HG03571 (cell line): ENCODE results near the gene TNFAIP8.

ENCODE experiments used
- ATAC-seq: cut with Tn5 transposase; IDR thresholded peaks from one replicate; pipeline ENCODE4 v1.9.1; 2021; ENCODE audit not compliant: unreplicated experiment

Gene TNFAIP8

GRCh38 chr5:119355685-119356611, at the start of gene TNFAIP8:
TSS of gene TNFAIP8 (plus strand) at chr5:119356019. CDS start at chr5:119356091, 72 bp downstream.
- ATAC-seq: peak; percentile 34

GRCh38 chr5:119307170-119307569, 48.6 kb upstream of the TNFAIP8 start:
- no peak for ATAC-seq

- peak; percentile 6 for ATAC-seq
These were observed 46.5 kb upstream of the TNFAIP8 start for GRCh38 chr5:119309326-119309725.

- ATAC-seq: no peak
These were observed 44.1 kb upstream of the TNFAIP8 start for GRCh38 chr5:119311688-119312087.

GRCh38 chr5:119312403-119312802, 43.4 kb upstream of the TNFAIP8 start:
- ATAC-seq: no peak

GRCh38 chr5:119313197-119313596, 42.6 kb upstream of the TNFAIP8 start:
- no peak for ATAC-seq

- ATAC-seq: no peak
These were observed 41.9 kb upstream of the TNFAIP8 start for GRCh38 chr5:119313658-119314605.

GRCh38 chr5:119315516-119315949, 40.3 kb upstream of the TNFAIP8 start:
- peak; percentile 68 for ATAC-seq

- ATAC-seq: no peak
These were observed 39.7 kb upstream of the TNFAIP8 start for GRCh38 chr5:119316086-119316485.

GRCh38 chr5:119316906-119317305, 38.9 kb upstream of the TNFAIP8 start:
- no peak for ATAC-seq

GRCh38 chr5:119318256-119318894, 37.4 kb upstream of the TNFAIP8 start:
- no peak for ATAC-seq

- ATAC-seq: no peak
These were observed 36.4 kb upstream of the TNFAIP8 start for GRCh38 chr5:119319401-119319800.

- ATAC-seq: no peak
These were observed 35.9 kb upstream of the TNFAIP8 start for GRCh38 chr5:119319890-119320289.

- ATAC-seq: no peak
These were observed 34.1 kb upstream of the TNFAIP8 start for GRCh38 chr5:119321569-119322311.

- ATAC-seq: no peak
These were observed 33.4 kb upstream of the TNFAIP8 start for GRCh38 chr5:119322312-119322947.

GRCh38 chr5:119322948-119323537, 32.8 kb upstream of the TNFAIP8 start:
- peak; percentile 50 for ATAC-seq

- ATAC-seq: no peak
These were observed 32.2 kb upstream of the TNFAIP8 start for GRCh38 chr5:119323601-119324000.

GRCh38 chr5:119324842-119325241, 31.0 kb upstream of the TNFAIP8 start:
- ATAC-seq: no peak

GRCh38 chr5:119327018-119327417, 28.8 kb upstream of the TNFAIP8 start:
- no peak for ATAC-seq
